GM18867 (cell line): ENCODE measurements around the gene RPS6KL1.

Experiments
- ATAC-seq: cut with Tn5 transposase; IDR thresholded peaks from one replicate; pipeline ENCODE4 v1.9.1; 2021; ENCODE audit warnings: mild to moderate bottlenecking, moderate library complexity; ENCODE audit not compliant: unreplicated experiment

Gene RPS6KL1

DNA sequence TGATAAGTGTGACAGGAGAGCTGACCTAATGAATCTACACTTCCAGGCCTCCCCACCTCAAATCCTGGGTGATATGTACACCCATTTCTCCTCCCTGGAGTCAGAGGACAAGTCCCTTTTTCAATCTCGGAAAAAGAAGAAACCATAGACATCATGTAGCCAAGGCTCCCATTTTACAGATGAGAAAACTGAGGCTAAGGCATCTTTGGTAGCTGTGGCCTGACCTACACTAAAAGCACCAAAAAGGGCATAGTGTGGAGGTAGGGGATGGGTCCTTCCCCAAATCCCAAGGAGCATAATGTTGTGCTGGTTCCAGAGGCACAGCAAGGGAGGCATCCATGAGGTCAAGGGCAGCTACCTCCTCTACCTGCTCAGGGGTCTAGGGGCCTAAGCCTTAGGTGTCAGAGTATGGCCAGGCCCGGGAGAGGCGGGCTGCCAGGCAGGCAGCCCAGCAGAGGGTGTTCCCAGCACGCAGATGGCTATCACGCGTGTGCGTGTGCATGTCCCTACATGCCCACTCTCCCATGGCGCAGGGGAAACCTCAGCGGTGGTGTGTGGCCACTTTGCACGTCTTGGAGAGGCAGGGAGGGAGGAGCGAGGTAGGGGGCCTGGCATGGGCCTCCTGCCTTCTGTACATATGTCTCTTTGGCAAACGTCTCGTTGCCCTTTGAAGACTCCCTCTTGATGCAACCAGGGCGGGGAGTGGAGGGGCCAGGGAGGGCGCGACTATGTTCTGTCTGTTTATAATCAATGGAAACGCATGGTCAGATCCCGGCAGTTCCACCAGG lies 29.8 kb upstream of the RPS6KL1 start:
- ATAC-seq: no peak

DNA sequence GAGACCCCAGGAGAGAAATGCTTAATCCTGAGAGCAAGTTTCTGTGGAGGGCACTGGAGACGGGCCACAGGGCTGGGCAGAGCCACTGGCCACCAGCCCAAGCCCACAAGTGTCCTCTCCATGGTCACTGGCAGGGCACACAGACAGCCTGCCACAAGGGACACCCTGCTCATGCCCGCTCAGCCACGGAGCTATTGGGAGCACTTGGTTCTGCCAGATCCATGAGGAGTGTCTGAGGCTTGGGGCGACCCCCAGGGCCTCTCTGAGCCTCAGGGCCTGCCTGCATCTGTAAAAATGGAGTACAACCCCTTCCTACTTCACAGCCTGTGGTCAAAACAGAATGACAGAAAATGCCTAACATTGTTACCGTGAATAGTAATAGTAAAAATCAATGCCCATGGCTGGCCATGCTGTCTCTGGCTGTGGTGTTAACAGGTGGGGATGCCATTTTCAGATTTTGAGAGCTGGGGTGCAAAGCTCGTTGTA lies 29.2 kb upstream of the RPS6KL1 start:
- no peak for ATAC-seq

DNA sequence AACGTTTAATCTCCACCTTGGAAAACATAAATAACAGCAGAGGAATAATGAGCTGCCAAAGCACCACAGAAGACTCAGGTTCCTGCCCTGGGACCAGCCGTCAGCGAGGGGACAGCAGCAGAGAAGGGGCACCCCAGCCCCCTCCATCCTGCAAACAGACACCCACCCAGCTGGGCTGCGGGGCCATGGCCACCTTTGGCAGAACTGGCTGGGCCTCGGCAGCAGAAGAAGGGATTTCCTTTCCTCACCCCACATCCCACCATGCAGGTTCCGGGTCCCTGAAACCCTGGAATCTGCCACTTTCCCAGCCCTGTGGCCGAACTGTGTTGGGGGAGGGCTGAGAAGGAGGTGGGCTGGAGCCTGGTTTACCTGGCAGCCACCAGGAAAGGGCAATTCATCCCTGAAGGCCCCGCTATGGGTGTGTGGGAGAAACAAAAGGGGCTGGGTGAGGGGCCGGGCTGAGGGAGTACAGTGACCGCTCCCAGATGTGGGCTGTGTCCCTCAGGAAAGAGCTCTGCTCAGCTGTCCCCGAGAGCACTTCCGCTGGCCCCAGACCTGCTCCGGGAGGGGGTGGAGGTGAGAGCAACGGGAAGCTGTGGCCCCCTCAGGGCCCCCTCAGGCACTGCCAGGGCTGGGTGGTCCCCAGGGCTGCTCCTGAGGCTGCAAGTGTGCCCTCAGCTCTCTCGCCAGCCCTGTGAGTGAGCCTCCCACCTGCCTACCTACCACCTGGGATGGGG lies 28.6 kb upstream of the RPS6KL1 start:
- ATAC-seq: no peak

DNA sequence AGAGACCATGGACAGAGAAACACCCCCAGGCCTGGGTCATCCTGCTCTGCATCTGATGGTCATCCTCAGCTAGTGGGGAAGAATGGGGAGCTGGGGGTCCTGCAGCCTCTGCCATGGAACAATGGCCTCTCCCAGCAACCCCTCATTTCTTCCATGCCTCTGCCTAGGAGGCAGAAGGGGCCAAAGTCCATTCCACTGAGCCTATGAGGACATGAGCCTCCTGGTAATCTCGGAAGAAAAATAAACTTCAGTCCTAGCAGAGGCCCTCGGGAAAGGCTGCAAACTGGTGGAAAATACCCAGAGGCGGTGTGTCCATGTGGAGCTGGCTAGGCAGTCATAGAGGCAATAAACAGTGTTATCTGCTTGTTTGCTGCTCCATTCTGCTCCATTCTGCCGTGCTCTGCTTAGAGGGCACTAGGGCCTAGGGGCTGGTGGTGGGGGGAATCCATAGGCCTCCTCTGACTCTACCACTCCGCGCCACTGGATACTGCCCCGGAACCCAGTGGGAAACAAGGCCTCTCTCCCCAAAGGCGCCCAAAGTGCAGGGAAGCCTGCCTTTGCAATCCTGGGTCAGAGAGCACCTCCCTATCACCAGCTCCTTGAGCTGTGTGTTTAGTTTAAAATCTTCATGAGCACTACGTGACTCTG lies 27.9 kb upstream of the RPS6KL1 start:
- no peak for ATAC-seq

DNA sequence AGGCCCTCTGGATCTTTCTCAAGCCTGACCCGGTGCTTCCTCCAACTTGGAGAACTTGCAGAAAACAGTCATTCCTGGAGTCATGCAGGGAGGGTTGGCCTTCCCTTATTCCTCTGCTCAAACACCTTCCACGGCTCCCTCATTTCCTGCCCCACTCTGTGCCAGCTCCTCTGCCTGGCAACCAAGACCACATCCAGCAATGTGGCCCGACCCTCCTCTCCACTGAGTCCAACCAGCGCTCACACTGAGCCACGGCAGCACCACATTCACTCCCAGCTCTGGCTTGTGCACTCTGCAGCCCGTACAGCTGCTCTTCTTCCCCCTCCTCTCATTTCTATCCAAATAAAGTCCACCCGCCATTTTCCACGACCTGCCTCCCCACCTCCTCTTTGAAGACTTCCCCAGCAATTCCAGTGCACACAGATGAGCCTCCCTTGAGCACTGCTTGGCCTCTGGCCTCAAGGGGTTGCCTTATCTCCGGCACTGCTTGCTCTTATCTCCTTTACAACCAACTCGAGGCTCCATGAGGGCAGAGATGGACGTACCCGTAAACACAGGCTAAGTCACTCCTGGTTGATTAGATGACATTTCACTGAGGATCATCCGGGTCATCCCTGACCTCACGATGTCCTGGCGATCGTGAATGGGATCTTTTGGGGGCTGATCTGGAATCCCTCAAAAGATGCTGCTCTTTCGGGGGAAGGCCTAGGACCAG lies 27.0 kb upstream of the RPS6KL1 start:
- no peak for ATAC-seq

DNA sequence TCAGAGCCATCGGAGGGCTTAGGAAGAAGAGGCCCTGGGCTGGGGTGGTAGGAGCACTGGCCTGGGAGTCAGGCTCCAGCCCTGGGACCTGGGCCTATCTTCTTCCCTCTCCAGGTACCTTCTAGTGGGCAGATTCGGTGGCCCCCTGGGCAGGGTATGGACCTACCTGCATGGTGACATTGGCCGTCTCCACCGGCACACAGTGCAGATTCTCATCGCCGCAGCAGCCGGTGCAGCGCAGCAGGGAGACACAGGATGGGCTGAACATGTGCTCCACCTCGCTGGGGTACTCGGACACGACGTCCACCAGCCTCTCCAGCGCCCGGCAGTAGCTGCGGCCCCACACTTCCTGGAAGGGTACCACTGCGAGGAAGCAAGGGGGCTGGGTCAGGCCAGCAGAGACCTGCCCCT lies 26.1 kb upstream of the RPS6KL1 start:
- no peak for ATAC-seq

DNA sequence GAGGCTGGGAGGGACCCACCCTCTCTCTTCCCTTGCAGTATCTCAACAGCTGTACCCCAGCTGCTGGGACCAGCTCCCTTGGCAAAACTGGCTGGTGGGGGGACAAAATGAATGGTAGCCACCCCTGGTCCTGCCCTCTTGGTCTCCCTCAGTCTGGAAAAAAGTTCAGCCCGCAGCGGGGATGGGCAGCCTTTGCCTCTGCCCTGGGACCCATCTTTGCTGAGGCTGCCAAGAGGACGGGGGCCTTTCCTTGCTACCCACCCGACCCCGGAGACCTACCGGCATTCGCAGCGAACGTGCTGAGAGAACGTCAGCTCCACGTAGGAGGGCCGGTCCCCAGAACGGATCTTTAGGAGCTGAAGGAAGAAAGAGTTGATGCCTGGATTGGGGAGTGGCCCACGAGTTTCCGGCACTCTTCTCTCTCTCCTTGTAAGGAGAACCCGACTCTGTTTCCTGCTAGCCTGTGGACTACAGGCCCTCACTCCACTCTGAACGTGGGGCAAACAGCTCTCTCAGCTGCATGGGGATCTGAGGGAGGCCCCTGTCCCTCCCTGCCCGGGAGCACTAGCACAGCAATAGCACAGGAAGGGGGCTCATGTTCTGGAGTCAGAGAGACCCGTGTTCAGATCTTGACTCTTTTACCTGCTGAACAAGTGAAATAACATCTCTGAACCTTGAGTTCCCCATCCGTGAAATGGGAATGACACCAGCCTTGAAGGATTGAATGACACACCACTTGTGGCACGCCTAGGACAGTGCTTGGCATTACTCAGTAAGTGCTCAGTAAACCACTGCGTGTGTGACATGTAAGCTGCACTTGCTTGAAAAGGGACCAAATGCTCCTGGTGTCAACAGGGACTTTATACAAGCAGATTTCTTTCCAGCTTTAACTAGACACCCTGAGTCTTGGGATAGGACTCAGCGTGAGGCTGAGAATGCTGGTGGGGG lies 25.4 kb upstream of the RPS6KL1 start:
- ATAC-seq: no peak

DNA sequence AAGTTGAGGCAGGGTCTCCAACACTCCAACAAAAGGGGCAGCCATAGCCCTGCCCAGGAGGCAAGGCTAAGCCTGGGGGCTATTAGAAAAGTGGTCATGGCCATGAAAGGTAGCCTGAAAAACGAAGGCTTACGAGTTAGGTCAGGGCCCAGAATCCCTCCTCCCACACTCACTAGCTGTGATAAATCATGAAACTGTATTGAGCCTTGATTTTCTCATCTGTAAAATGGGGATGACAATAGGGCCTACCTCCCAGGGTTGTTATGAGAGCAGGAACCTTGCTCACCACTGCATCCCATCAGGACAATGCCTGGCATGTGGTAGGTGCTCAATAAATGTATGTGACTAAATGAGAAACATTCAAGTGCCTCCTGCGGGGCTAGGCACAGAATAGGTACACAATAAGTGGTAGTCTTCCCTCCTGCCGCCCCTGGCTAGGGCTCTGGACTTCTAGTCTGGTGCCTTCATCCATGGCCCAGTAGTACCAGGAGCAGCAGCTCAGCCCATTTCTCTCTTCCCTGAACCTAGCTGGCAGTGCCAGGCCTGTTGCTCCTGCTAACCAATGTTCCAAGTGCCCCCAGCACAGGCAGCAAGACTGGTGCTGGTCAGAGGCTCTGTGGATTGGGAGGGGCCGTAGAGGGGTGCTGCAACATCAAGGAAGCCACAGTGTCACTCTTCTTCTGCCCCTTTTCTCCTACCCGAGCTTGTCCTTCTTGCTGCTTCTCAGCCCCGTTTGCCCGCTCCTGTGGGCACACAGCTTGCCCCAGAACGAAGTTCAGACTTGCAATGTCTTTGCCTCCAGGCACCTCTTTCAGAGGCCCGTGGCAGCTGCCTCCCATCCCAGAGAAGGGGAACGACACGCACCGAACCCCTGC lies 24.5 kb upstream of the RPS6KL1 start:
- ATAC-seq: no peak

DNA sequence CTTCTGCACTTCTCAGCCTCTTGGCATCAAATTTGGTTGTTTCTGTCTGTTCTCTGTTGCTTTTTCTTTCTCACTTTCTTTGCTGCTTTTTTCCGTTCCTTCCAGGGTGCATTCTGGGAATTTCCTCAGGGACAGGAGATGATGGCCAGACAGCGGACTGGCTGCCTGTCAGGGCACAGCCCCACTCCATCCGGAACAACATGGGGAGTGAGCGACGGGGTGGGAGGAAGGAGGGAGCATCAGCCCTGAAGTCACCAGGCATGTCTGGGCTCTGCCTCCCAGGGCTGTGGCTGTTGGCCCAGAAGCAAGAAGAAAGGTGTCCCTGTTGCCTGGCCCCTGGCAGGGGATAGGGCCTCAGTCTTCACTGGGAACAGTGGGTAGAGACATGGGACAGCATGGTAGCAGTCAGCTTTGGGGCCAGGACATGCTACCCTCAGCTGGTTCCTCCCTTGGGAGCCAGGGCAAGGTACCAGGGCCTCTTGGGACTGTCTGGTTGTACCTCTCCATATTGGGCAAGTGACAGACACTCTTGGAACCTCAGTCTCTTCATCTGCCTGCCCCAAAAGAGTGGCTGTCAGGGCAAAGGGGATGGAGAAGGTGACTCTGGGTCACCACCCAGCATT lies 23.7 kb upstream of the RPS6KL1 start:
- ATAC-seq: no peak

DNA sequence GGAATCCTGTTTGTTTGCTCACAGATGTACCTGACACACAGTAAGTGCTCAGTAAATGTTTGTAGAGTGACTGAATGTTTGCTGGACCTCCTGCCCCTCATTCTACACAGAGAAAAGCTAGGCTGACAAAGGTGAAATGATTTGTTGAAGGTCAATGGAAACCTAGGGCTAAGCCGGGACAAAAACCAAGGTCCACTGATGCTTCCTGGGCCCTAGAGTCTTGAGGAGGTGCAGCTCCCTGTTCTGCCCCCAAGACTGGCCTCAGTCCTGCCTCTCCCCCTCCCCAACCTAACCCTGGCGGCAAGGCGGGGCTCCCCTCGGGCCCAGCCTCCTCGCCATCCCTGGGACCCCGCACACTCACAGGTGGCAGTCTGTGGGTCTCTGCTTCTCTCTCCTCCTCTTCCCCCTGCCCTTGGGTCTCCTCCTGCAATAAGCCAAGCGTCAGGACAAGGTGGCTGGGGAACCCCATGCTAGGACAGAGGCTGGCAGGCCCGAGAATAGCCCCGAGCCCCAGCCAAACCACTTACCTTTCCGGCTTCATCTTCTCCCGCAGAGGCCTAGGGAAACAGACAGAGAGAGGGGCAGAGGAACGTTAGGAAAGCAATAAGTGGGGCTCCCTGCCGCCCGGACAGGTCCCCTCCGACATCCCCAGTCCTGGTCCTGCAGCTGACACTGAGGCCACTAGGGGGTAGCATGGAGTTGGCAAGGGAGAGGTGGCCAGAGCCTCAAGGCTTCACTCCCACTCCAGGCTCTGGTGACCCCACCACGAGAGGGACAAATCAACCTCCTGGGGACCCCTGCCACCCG lies 23.0 kb upstream of the RPS6KL1 start:
- ATAC-seq: peak; percentile 44

DNA sequence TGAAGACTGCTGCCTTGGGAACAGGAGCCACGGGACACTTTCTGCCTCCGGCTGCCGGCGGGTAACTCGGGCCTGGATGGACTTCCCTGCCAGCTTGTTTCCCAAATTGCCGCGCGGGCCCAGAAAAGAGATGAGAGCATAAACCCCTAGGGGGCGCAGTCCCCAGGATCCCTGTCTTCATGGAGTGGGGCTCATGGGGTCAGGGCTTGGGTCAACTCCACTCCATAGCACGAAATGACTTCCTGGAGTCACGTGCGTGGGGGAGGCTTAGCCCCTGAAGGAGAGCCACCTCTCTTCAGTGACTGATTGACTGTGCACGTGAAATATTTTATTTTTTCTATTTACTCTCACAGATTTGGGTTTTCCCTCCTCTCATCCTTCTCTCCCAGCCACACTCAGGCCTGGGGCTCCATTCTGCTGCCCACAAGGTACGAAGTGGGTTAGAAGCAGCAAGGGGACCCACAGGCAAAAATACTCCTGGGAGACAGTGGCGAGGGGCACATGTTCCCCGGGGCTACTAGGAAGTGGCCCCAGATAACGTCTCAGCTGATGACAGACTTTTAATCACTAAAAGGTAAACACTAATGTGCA lies 22.3 kb upstream of the RPS6KL1 start:
- no peak for ATAC-seq

DNA sequence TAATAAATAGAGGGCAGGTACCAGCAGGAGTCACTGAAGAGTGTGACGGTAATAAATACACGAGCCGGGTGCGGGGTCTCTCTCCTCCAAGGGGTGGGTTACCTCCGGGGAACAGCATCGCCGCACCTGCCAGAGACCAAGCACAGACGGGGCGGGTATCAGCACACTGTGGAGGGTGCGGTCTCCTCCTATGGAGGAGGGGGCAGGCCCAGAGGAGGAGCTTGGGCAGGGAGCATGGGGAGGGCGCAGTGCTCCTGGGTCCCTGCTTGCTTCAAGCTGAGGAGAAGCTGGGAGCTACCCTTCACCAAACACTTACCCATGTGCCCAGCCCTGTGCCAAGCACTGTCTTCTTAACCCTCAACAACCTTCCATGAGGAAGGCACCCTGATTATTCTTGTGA lies 19.5 kb upstream of the RPS6KL1 start:
- ATAC-seq: peak; percentile 49

DNA sequence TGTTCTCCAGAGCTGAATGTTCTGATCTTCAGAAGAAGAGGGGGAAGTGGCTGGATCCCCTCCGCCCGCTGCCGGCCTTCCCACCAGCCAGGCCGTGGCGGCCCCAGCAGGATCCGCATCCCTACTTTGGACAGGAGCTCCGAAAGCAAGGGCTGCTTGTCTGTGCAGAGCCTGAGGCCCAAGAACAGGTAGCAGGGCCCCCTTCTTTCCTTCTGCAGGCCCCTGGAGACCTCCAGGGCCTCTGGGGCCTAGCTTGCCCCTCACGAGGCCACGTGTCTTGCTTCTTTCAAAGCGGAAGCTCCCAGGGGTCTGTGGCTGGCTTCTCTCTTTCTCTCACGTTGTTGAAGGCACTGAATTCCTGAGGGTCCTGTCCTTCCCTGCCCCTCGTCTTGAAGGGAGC lies 19.1 kb upstream of the RPS6KL1 start:
- peak; percentile 20 for ATAC-seq

DNA sequence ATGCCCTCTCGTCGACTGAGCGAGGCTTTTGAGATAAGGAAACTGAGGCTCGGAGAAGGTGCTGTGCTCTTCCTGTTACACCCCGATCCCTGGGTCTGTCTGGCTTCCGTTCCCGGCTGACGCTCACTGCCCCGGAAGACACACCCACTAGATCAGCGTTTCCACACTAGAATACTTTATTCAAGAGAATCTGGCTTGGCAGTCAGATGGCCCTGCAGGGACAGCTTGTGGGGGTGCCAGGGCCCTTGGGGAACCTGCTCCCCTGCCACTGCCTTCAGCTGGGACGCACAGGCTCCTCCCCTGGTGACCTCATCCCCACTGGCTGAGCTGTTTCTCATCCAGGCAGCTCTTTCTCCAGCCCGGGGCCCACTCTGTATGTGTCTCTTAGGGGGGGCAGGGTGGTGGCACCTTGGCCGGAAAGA lies 18.6 kb upstream of the RPS6KL1 start:
- ATAC-seq: peak; percentile 54

DNA sequence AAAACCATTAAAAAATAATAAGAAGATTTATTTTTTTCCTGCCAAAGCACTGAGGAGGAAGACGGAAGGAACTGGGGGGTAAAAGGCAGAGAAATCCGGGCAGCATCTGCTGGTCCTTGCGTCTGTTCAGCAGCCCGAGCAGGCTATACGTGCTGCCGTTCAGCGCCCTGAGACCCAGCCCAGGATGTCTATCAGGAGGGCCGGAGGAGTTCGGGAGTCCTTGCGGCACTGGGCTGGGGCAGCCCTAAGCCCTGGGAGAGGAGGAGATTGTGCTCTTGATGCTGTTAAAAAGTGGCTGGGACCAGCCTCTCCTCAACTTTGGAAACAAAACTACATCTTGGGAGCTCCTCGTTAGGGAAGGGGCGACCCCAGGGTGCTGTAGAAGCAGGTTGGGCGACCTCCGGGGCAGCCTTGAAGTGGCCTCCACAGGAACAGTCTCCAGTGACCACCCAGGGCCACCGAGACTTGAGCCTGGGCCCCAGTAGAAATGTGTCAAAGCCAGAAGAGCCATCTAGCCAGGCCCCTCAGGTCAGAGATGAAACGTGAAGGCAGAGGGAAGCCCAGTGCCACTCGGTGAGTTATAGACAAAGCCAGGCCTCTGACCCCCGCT lies 18.0 kb upstream of the RPS6KL1 start:
- no peak for ATAC-seq

DNA sequence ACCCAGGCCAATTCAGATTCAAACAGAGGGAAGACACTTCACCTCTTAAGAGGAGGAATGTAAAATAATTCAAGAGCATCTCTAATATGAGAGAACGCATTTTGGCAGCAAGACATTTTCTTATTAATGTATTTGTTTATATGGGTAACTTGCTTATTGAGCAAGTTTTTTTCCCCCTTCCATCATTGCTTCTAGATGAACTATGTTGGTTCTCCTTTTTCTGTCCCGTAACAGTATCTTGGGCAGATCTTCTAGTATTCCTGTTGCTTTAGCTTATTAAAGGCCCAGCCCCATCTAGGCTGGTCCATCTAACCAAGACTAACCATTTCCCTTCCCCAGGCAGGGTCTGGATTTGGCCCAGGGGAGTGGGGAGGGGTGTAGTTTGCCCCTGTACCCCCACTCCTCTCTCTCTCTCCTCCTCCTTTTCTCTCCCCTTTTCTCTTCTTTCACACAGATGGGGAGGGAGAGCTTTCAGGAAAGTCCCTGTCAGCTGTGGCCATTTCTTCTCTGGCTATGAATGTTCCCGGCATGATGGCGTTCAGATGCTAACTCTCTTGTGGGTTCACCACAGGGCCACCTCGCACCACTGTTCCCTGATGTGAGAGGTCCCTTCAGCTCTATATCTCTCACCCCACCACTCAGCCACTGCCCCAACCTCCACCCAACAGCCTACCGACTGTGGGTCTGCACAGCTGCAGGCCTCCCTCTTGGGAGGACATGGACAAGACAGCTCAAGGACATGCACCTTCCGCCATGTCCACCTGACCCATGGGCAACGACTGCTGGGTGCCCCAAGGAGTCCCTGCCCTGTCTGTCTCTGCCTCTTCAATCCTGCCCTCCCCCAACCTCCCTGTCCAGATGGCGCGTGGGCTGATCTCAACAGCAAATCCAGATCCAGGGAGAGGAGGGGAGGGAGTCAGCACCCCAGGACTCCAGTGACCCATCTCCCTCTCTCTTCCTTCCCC lies 15.8 kb upstream of the RPS6KL1 start:
- no peak for ATAC-seq
